ENCODE measurements around the gene WNT6.
A peak's percentile ranks its signal among the peaks of the same experiment; 100 is the strongest.
"Not testable (repeated sequence)": the region's sequence is repeated elsewhere in the genome, so short reads cannot be mapped to it uniquely, and the experiment has no call there.

WNT6 gene

DNA sequence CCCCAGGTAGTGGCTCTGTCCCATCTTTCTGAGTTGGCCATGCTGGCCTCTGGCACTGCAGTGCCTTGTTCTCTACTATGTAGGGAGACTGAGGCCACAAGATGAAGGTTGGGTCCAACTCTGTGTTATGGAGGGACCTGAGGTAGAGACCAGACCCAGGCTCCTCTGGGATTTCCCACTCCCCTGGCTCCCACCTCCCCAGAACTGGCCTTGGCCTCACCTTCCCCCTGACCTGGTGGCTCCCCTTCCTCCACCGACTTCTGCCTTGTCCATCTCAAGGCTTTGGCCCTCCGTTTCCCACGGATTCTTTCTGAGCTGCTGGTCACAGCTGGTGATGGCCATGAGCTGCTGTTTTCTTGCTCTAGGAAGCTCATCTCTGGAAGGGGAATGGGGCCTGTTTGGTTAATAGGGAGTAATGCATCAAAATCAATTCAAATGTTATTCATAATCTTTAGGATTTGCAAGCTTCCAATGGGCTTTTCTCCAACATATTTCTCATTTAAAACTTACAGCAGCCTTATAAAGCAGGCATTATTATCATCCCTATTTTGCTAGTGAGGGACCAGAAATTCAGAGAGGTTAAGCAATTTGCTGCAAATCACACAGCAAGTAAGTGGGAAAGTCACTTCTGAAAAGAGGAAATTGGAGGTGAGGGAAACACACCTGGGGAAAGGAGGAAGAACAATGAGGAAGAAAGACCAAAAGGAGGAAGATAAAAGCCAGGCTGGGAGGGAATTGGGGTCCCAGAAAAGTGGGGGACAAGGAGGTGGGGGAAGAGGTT is 28.9 kb upstream of the WNT6 start:
- no peak for DNase-seq (ENCODE audit: low read depth)

DNA sequence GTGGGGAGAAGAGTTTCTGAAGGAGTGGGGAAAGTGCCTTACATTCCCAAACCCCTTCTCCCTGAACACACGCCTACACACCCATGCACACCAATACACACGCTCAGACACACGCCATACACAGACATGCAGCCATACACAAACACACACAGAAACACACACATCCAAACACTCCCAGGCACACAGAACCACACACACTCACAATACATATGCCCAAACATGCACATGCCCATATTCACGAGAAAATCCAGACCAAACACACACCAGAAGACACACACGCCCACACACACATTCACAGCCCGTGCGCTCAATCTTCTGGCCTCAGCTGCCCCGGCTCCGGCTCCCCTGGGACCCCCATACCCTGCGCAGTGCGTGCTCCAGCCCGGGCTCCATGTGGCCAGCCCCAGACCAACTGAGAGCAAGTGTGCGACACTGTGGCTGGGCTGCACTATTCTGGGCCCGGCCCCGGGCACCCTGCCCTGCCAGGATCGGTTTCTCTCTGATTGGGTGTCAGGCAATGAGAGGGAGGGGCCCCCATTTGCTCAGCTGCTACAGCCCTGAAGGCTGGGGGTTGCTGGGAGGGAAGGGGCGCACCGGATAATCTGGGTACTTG is 28.1 kb upstream of the WNT6 start, which contains the start of gene PRKAG3:
PRKAG3 (minus strand) TSS at position 426 of the 613 bp plus-strand sequence.
- no peak for DNase-seq (ENCODE audit: low read depth)

DNA sequence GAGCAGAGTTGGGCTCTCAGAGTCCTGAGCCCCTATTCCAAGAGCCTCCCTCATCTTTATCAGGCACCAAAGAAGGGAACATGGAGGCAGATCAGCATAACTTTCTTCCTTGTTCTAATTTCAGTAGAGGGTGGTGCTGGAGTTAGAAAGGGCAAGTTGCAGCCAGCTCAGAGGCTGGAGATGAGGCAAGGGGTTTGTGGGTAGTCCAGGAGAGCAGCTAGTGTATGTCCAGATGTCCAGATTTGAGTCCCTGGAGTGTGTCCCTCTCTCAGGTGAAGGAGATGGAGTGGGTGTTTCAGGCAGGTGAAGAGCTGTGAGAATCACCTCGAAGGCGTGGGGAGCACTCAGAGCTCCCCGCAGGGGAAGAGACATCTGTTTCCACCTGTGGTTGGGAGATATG is 27.5 kb upstream of the WNT6 start:
- no peak for DNase-seq (ENCODE audit: low read depth)

DNA sequence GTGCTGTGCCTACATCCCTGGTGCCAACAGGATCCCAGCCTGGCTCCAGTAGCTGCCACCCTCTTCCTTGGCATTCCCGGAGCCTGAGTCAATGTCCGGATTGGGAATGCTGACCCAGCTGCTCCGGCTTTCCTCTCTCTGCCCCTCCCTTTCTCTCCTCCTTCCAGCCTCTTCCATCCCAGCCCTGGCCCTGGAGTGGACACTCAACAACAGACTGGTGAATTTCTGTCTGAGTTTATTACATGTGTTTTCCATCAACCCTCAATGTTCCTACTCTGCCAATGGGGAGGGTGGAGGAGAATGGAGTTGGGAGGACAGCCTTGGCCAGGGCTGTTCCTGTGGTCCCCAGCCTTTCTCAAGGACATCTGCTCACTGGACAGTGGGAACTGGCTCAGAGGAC is 27.1 kb upstream of the WNT6 start:
- DNase-seq (ENCODE audit: low read depth) = no peak

DNA sequence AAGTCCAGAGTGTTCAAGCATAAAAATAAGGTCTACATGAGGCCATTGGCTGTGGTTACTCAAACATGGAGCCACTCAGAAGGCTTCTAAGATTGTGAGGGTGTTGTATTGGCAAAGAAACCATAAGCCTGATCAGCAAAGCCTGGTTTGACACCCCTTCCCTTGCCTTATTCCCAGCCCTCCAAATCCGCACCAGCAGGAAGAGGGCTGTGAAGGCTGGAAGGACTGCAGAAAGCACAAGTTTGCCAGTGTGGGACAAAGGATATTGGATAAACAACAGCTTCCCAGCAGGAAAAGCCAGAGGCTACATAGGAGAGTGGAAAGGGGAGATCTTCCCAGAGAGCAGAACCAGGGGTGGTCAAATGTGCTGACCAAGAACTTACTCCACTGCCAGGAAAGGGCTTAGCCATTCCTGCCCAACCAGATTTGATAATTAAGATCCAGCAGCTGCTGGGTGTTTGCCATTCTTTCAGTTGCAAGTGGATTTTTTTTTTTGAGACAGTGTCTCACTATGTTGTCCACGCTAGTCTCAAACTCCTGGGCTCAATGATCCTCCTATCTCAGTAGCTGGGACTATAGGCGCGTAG is 26.5 kb upstream of the WNT6 start:
- DNase-seq (ENCODE audit: low read depth) = no peak

DNA sequence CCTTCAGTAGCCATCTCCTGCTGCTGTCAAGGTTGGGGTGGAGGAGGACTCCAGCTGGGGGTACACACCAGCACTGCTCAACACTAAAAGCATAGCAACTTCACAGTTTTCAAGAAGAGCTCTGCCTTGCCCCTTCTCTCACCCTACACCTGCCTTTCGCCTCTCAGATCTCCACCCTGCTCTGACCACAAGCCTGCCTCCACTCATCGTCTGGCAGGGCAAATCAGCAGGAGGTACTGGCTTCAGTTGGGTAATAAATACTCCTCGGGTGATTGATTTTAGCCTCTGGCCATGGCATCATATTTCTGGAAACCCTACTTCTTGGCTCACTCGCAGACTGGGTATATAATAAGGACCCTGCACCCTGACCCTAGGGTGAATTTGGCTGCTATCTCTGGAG is 24.9 kb upstream of the WNT6 start:
- no peak for DNase-seq (ENCODE audit: low read depth)

DNA sequence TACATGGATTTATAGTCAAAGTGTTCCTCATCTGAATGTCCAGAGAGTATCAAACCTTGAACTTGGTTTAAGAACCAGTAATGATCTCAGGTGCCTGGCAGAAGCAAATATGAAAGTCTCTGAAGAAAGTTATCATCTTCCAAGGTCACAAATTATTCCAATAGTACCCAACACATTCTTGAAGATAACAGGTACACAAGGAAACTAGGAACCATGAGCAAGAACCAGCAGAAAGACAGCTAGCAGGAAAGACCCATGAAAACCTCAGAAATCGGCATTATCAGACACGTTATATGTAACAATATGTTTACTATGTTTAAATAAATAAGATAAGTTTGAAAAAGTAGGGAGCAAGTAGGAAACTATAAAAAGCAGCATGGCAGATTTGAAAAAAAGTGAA is 22.1 kb upstream of the WNT6 start:
- no peak for DNase-seq (ENCODE audit: low read depth)

DNA sequence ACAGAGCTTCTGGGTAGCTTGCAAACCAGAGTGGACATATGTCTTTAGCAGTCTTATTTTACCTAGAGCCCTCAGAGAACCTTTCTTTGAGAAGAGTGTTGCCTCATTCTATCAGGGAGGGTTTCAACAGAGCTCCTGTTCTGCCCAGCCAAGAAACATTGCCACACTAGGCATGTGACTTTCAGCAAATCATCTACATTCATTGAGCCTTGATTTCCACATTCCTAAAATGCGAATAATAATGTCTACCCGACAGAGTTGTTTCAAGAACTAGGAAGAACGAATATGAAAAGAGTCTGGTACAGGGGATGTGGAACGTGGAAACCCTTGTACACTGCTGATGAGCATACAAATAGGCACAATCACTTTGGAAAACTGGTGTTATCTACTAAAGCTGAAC is 20.2 kb upstream of the WNT6 start:
- no peak for DNase-seq (ENCODE audit: low read depth)

DNA sequence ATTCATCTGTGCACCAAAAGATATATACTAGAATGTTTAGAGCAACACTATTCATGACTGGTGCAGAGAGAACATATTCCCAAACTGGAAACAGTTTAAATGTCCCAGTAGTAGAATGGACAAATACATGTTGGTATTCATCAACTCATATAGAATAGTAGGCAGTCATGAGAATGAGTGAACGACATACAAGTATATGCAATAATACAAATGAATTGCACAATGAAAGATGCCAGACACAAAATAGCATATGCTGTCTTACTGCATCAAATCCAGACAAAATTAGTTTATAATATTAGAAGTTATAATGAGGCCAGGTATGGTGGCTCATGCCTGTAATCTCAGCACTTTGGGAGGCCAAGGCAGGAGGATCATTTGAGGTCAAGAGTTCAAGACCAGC is 19.7 kb upstream of the WNT6 start:
- no peak for DNase-seq (ENCODE audit: low read depth)

DNA sequence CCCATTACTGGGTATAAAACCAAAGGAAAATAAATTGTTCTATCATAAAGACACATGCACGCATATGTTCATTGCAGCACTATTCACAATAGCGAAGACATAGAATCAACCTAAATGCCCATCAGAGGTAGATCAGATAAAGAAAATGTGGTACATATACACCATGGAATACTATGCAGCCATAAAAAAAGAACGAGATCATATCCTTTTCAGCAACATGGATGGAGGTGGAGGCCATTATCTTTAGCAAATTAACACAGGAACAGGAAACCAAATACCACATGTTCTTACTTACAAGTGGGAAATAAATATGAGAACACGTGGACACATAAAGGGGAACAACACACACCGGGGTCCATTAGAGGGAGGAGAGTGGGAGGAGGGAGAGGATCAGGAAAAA is 15.3 kb upstream of the WNT6 start:
- not testable (repeated sequence) for DNase-seq (ENCODE audit: low read depth)

DNA sequence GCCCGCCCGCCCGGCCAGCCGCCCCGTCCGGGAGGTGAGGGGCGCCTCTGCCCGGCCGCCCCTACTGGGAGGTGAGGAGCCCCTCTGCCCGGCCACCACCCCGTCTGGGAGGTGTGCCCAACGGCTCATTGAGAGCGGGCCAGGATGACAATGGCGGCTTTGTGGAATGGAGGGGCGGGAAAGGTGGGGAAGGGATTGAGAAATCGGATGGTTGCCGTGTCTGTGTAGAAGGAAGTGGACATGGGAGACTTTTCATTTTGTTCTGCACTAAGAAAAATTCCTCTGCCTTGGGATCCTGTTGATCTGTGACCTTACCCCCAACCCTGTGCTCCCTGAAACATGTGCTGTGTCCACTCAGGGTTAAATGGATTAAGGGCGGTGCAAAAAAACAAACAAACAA is 12.6 kb upstream of the WNT6 start:
- not testable (repeated sequence) for DNase-seq (ENCODE audit: low read depth)

DNA sequence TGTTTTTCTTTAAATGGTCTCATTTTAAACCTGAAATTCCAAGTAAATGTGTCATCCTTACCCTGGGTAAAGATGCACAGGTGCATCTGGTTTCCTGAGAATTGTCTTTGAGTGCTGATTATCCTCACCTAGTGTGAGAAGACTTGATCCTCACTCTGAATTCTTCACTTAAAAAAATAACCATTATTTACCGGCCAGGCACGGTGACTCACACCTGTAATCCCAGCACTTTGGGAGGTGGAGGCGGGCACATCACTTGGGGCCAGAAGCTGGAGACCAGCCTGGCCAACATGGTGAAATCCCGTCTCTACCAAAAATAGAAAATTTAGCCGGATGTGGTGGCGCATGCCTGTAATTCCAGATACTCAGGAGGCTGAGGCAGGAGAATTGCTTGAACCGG is 9.9 kb upstream of the WNT6 start:
- DNase-seq (ENCODE audit: low read depth) = no peak

DNA sequence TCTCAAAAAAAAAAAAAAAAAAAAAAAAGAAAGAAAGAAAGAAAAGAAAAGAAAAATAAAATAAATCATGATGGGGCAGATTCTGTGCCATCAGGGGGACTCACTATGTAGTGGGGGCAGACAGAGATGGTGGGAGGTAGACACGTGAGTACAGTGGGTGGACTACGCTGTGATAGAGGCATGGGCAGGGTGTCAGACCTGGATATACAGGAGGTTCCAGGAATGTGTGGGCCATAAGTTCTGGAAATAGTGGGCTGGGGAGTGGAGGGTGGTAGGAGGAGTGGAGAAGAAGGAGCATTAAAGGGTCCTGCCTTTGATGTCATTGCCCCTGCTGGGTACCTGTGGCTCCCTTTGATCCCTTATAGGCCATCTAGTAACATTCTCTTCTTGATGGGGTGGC is 8.8 kb upstream of the WNT6 start:
- no peak for DNase-seq (ENCODE audit: low read depth)

DNA sequence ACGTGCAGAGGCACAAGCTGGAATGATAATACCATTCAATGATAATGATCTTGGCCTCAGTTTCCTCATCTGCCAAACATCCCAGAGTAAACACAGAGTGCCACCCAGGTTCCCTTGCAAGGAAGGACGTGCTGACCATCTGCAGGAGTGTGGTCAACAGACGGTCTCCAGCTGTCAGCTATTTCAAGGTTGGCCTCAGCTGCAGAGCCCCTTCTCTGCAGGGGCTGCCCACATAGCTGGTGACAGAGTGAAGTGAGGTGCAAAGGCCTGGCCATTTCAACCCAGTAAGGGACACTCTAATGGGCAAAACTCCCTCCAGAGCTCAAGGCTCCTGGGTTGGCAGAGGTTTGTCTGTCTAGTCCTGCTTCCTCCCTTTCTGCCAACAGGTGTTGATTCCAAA is 8.3 kb upstream of the WNT6 start:
- no peak for DNase-seq (ENCODE audit: low read depth)

DNA sequence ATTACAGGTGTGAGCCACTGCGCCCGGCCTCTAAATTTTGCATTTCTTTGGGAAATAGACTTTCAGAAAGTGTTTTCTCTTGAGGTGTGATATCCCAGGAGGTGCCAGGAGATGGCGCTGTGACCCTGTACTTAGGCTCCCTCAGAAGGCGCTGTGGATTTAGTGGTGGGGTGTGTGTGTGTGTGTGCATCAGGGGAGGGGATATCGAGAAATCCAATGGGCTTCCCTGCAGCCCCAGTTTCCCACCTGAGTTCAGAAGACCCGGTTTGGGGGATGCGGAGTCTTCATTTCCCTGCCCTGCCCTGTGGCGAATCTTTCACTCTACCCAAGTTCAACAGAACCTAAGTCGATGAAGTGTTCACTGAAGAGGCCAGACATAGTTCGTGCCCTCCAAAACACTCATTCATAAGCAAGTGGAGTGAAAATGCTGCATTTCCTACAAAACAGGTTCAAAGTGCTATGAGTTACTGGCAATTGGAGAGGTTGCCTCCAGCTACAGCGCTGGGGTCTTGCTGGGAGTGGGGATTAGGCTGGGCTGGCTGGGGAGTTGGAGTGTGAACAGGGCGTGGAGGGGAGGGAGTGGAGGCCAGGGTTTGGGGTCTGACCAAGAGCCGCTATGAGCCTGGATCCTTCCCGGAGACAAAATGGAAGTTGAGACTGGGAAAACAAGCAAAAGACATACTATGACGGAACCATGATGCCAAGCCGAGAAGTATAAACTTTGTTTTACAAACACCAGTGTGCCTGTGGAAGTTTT is 6.5 kb upstream of the WNT6 start:
- DNase-seq (ENCODE audit: low read depth) = peak; percentile 27

DNA sequence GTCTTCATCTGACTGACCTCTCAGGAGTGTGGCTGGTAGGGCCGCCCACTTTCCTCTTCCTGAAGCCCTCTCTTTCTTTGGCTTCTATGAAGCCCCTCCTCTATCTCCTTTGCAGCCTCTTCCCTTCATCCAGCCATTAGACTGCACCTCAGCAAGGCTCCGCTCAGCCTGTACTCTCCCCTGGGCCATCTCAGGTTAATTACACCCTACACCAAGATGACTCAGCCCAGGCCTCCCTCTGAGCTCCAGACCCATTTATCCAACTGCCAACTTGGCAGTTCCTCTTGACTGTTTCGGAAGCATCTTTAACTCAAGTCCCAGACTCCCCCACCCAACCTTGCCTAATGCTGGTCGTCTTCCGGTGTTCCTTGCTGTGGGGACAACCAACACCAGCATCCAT is 5.8 kb upstream of the WNT6 start:
- DNase-seq (ENCODE audit: low read depth) = no peak

DNA sequence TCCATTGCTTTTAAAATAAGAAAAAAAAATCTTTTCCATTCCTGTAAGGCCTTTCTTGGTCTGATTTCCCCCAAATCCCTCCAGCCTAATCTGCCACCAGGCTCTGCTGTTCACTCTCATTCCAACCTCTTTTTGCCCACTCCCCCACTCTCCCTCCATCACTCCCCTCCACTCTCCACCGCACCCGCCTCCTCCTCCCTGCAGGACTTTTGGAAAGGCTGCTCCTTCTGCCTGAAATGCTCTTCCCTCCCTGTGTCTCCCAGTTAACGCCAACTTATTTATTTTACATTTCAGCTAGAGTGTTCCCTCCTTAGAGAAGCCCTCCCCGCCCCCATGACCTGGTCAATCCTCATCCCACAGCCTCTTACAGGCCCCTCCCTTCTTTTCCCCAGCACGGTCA is 4.7 kb upstream of the WNT6 start:
- DNase-seq (ENCODE audit: low read depth) = no peak

DNA sequence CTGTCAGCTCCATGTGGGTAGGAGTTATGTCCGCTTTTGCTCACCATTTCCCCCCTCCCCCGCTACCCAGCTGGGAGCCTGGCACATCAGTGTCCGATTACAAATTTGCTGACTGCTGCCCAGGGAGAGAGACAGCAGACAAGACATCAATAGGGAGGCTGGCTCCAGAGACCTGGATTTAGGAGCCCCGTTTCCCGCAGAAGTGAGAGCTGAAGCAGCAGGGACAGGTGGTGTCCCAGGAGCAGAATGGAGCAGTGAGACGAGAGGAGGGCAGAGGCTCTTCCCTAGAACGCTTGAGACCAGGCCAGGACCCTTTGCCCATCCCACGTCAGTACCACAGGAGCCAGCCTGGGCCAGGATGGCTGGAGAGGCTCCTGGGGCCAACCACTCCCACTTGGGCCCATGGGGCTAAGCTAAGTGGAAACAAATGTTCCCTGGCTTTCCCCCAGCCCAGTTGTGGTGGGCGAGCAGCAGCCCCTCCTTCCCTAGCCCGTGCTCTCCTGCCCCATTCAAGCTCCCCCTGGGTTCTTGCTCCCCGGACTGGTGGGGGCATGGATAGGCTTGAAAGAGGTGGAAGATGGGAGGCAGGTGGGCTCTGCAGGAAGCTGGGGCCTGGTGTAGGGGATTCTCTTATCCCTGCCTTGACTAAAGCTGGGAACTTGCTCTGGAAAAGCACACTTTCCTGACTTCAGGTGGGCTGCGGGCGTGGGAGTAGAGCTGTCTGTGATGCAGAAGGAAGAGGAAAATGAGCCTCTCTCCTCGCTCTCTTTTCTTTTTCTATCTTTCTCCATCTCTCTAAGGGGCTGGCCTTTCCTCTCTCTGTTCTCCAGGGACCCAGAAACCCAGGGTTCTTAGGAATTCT is 4.1 kb upstream of the WNT6 start:
- no peak for DNase-seq (ENCODE audit: low read depth)

DNA sequence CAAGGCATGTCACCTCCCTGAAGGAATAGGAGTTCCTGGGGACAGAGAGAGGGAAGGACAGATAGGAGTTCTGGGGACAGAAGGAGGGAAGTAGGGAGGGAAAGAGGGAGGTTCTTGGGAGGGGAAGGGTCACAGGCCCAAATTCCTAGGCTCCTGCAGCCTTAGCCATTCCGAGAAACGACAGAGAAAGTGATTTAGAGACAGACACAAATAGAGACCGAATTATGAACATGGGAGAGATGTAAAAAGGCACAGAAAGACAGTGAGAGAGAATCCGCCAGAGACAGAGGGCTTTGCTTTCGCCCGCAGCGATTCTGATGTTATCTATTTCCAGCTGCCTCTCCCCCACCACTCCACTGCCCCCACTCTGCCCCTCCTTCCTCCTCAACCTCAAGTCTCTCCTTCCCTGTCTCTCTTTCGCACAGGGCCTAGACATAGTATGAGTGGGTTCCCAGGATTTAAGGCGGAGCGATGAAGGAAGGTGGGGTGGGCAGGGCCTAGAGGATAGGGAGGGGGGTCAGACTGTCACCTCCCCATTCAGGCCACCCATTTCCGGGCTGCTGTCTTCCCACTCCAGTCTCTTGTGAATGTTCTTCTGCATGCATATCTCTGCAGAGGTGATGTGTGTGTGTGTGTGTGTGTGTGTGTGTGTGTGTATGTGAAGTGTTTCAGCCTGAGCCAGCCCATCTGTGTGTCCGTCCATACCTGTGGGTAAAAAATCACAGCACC is 3.3 kb upstream of the WNT6 start:
- no peak for DNase-seq (ENCODE audit: low read depth)

DNA sequence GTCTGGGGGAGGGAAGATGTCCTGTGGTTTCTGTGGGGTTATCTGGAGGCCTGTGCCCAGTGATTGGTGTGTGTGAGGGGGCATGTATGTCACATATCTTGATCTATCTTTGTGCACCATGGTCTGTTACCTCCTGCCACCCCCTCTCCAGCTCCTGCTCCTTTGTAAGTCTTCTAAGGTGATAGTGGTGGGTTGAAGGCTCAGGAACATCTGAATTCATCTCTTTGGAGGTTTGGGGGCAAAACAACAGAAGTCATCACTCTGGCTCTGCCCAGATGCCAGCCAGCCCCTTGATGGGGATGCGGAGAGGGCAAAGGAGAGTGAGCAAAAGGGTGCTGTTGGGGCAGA is 2.7 kb upstream of the WNT6 start:
- DNase-seq (ENCODE audit: low read depth) = no peak

DNA sequence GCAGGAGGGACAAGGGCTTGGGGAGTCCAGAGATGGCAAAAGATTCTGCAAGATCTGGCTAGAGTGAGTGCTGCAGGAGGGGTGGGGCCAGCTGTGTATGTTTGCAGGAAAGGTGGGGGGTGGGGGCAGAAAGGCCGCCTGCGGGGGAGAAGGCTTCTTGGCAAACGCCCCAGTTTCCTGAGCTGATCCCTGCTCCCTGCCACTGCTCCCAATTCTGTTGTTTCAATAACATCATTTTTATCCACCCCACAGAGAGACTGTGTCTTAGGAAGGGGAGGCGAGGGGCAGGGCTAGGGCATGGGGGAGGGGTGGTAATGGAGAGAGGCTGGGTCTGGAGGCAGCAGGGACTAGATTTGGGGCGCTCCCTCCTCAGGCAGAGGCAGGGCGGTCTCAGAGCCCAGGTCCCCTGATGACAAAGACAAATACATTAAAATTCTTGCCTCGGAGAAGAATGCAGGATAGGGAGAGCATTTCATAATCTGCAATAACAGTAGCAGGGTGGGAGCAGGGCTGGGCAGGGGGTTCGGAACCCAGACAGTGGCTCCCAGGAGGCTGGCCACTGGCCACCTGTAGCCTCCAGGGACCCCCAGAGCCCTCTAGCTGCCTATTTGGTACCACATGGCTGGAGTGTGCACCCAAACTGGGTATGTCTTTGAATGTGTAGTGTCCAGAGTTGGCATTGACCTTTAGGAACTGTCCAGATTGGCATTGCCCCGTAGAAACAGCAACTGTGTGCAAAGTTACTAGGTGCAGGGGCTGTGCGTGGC is 2.1 kb upstream of the WNT6 start:
- DNase-seq (ENCODE audit: low read depth) = no peak

All from stimulated activated CD8-positive, alpha-beta memory T cell treated with anti-CD3 and anti-CD28 coated beads, Interleukin-12 subunit alpha, Interleukin-12 subunit beta, amount 100 ng/mL, for 4 hours (primary cell).